HG03103 (cell line): ENCODE measurements around the gene UMOD.
"Not testable (repeated sequence)": the region's sequence is repeated elsewhere in the genome, so short reads cannot be mapped to it uniquely, and the experiment has no call there.

Experiments
- ATAC-seq: cut with Tn5 transposase; IDR thresholded peaks from one replicate; pipeline ENCODE4 v1.9.1; 2021; ENCODE audit warnings: low read depth; ENCODE audit not compliant: unreplicated experiment

The UMOD gene

GRCh38 chr16:20323591-20324117 is 28.9 kb downstream of the UMOD start:
- no peak for ATAC-seq

- no peak for ATAC-seq
These were observed 29.8 kb downstream of the UMOD start for GRCh38 chr16:20322696-20323095.

GRCh38 chr16:20321671-20322070 is 30.8 kb downstream of the UMOD start:
- no peak for ATAC-seq

- not testable (repeated sequence) for ATAC-seq
These were observed 31.5 kb downstream of the UMOD start for GRCh38 chr16:20321051-20321450.

- ATAC-seq: no peak
These were observed 31.9 kb downstream of the UMOD start for GRCh38 chr16:20320592-20320991.

GRCh38 chr16:20320178-20320577 is 32.3 kb downstream of the UMOD start:
- ATAC-seq: no peak

GRCh38 chr16:20319406-20319805 is 33.1 kb downstream of the UMOD start:
- no peak for ATAC-seq

GRCh38 chr16:20318437-20318836 is 34.1 kb downstream of the UMOD start:
- no peak for ATAC-seq

GRCh38 chr16:20318006-20318405 is 34.5 kb downstream of the UMOD start:
- ATAC-seq: no peak

- ATAC-seq: no peak
These were observed 35.4 kb downstream of the UMOD start for GRCh38 chr16:20317117-20317516.

- ATAC-seq: no peak
These were observed 35.8 kb downstream of the UMOD start for GRCh38 chr16:20316715-20317114.

GRCh38 chr16:20315764-20316163 is 36.8 kb downstream of the UMOD start:
- ATAC-seq: no peak

- no peak for ATAC-seq
These were observed 37.9 kb downstream of the UMOD start for GRCh38 chr16:20314575-20314974.

- ATAC-seq: no peak
These were observed 38.8 kb downstream of the UMOD start for GRCh38 chr16:20313741-20314140.

GRCh38 chr16:20312536-20313095 is 39.9 kb downstream of the UMOD start:
- not testable (repeated sequence) for ATAC-seq

- no peak for ATAC-seq
These were observed 41.0 kb downstream of the UMOD start for GRCh38 chr16:20311548-20311947.

GRCh38 chr16:20310421-20311395 is 41.8 kb downstream of the UMOD start:
- ATAC-seq: no peak

- ATAC-seq: no peak
These were observed 42.7 kb downstream of the UMOD start for GRCh38 chr16:20309786-20310185.

GRCh38 chr16:20308801-20309590 is 43.5 kb downstream of the UMOD start:
- no peak for ATAC-seq

- no peak for ATAC-seq
These were observed 44.2 kb downstream of the UMOD start for GRCh38 chr16:20308266-20308665.

GRCh38 chr16:20307791-20308190 is 44.7 kb downstream of the UMOD start:
- no peak for ATAC-seq
